ENCODE measurements around the gene HEXIM2. TPM values are rescaled to one million over a fixed set of nuclear protein-coding genes. Genes with fewer than 3 reads are reported as not detected.

The HEXIM2 gene
- total and polyA plus RNA-seq, 2 of the 13 experiments (the other 11 are each of a cell fraction or from before 2014, with no cell fraction given): 27.1 to 32.4 TPM

- no peak for TF ChIP-seq ZBTB46 (CRISPR knock-in tag; IDR thresholded peaks at IDR 0.05; ENCODE audit: borderline replicate concordance)
- peak; percentile 35; the same call in 1 of the 2 replicates for TF ChIP-seq ZSCAN22 (CRISPR knock-in tag; IDR thresholded peaks at IDR 0.05)
- peak; percentile 81 for TF ChIP-seq TBL1XR1 (IDR thresholded peaks at IDR 0.05; ENCODE audit: borderline replicate concordance, low read length, partially characterized antibody)
- peak; percentile 87 for TF ChIP-seq RBM22 (optimal IDR thresholded peaks at IDR 0.05; ENCODE audit: low read length)
- no peak for TF ChIP-seq PREB (CRISPR knock-in tag; IDR thresholded peaks at IDR 0.05)
- no peak for TF ChIP-seq RFXANK (CRISPR knock-in tag; IDR thresholded peaks at IDR 0.05)
- peak; percentile 84 for TF ChIP-seq ZBTB7B (CRISPR knock-in tag; IDR thresholded peaks at IDR 0.05)
- TF ChIP-seq FOXP1 (IDR thresholded peaks at IDR 0.05): peak; percentile 98
- peak; percentile 90 for TF ChIP-seq FOXP1 (CRISPR knock-in tag; IDR thresholded peaks at IDR 0.05)
- no peak for TF ChIP-seq ZNF766 (CRISPR knock-in tag; IDR thresholded peaks at IDR 0.05; ENCODE audit: borderline replicate concordance)
- TF ChIP-seq AHR (CRISPR knock-in tag; IDR thresholded peaks at IDR 0.05): no peak
- TF ChIP-seq ARID3A (IDR thresholded peaks at IDR 0.05; ENCODE audit: low read depth, low read length): peak; percentile 95
- no peak for TF ChIP-seq ZNF552 (CRISPR knock-in tag; IDR thresholded peaks at IDR 0.05; ENCODE audit: borderline replicate concordance)
- TF ChIP-seq SPEN (CRISPR knock-in tag; IDR thresholded peaks at IDR 0.05; ENCODE audit: low read depth): peak; percentile 66; the same call in 1 of the 2 replicates
- no peak; the same call in 1 of the 2 replicates for TF ChIP-seq SALL2 (CRISPR knock-in tag; IDR thresholded peaks at IDR 0.05)
- no peak for TF ChIP-seq SYNCRIP (IDR thresholded peaks at IDR 0.05; ENCODE audit: insufficient read depth, low read depth, low read length)
- no peak for TF ChIP-seq ELK4 (CRISPR knock-in tag; IDR thresholded peaks at IDR 0.05; ENCODE audit: borderline replicate concordance)
- no peak for TF ChIP-seq PRDM4 (CRISPR knock-in tag; IDR thresholded peaks at IDR 0.05; ENCODE audit: borderline replicate concordance)
- TF ChIP-seq JUND (CRISPR knock-in tag; IDR thresholded peaks at IDR 0.05): no peak
- peak; percentile 82 for TF ChIP-seq CCAR2 (optimal IDR thresholded peaks at IDR 0.05; ENCODE audit: low read depth, low read length)
- TF ChIP-seq SMAD9 (CRISPR knock-in tag; IDR thresholded peaks at IDR 0.05): no peak
These were observed 14.0 kb upstream of the HEXIM2 start (continued) for GRCh38 chr17:45147581-45148182.
